Measurements from ENCODE around the gene GRK5.
"Not testable (repeated sequence)": the region's sequence is repeated elsewhere in the genome, so short reads cannot be mapped to it uniquely, and the experiment has no call there.

The GRK5 gene

DNA sequence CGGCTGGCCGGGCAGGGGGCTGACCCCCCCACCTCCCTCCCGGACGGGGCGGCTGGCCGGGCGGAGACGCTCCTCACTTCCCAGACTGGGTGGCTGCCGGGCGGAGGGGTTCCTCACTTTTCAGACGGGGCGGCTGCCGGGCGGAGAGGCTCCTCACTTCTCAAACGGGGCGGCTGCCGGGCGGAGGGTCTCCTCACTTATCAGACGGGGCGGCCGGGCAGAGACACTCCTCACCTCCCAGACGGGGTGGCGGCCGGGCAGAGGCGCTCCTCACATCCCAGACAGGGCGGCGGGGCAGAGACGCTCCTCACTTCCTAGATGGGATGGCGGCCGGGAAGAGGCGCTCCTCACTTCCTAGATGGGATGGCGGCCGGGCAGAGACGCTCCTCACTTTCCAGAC, 53.6 kb downstream of the GRK5 start:
- not testable (repeated sequence) for H2BK12ac ChIP-seq (ENCODE audit: low read length); H2AK5ac ChIP-seq (ENCODE audit: low read depth, low read length); H4K91ac ChIP-seq (ENCODE audit: low read depth, low read length, poor library complexity); H2AFZ ChIP-seq (ENCODE audit: low read length); H3K9ac ChIP-seq (ENCODE audit: low read depth, low read length, poor library complexity); H3K27ac ChIP-seq (replicated peaks; ENCODE audit: low read length); H3K79me1 ChIP-seq (ENCODE audit: low read depth, low read length); H3K4me2 ChIP-seq (ENCODE audit: insufficient read depth, low read length, poor library complexity, severe bottlenecking); H3K4me3 ChIP-seq (ENCODE audit: low read length in 2 of 2); H3K14ac ChIP-seq (ENCODE audit: low read length); DNase-seq (ENCODE audit: low spot score); H2BK15ac ChIP-seq (ENCODE audit: low read length); H3K18ac ChIP-seq (ENCODE audit: low read length); H3K27me3 ChIP-seq (ENCODE audit: control insufficient read depth in 3 of 3, insufficient read depth in 3 of 3, low read depth in 1 of 3, low read length in 3 of 3); H2BK5ac ChIP-seq (ENCODE audit: low read length); H3K4ac ChIP-seq (ENCODE audit: low read length); H3K36me3 ChIP-seq (replicated peaks in 1 of 2; ENCODE audit: control insufficient read depth in 2 of 2, insufficient read depth in 2 of 2, low read length in 2 of 2); H2BK120ac ChIP-seq (ENCODE audit: low read depth, low read length); H4K8ac ChIP-seq (ENCODE audit: low read depth, low read length); H3K23ac ChIP-seq (ENCODE audit: low read depth, low read length, poor library complexity); H3K4me1 ChIP-seq (ENCODE audit: control insufficient read depth in 2 of 2, insufficient read depth in 1 of 2, low read depth in 1 of 2, low read length in 2 of 2)
- no CpG with 5 or more reads among the region's 34 CpGs for WGBS, 2 donors (ENCODE audit: extremely low coverage in 2 of 2, insufficient read length in 2 of 2, insufficient replicate concordance in 1 of 2)
- peaks cover 6 to 12% of the 10 kb centered on the region in 2 donors for H3K9me3 ChIP-seq (replicated peaks in 1 of 2; ENCODE audit: control insufficient read depth in 2 of 2, insufficient read depth in 1 of 2, low read depth in 1 of 2, low read length in 2 of 2)

- Histone ChIP-seq H3K4me3 (ENCODE audit: low read length in 2 of 2) (no peak overlapping the region), H2BK15ac (ENCODE audit: low read length) (no peak overlapping the region), H3K9ac (ENCODE audit: low read depth, low read length, poor library complexity) (no peak overlapping the region), H4K8ac (ENCODE audit: low read depth, low read length) (no peak overlapping the region), H3K79me1 (ENCODE audit: low read depth, low read length) (no peaks in the 10 kb centered on the region), H4K91ac (ENCODE audit: low read depth, low read length, poor library complexity) (no peak overlapping the region), H2AK5ac (ENCODE audit: low read depth, low read length) (no peak overlapping the region), H3K18ac (ENCODE audit: low read length) (no peak overlapping the region), H2BK120ac (ENCODE audit: low read depth, low read length) (no peak overlapping the region), H3K27me3 (ENCODE audit: control insufficient read depth in 3 of 3, insufficient read depth in 3 of 3, low read depth in 1 of 3, low read length in 3 of 3) (no peaks in the 10 kb centered on the region), H3K4ac (ENCODE audit: low read length) (no peak overlapping the region), H2BK12ac (ENCODE audit: low read length) (no peak overlapping the region), H3K9me3 (replicated peaks in 1 of 2; ENCODE audit: control insufficient read depth in 2 of 2, insufficient read depth in 1 of 2, low read depth in 1 of 2, low read length in 2 of 2) (peaks cover 3 to 4% of the 10 kb centered on the region in 2 donors), H3K4me1 (ENCODE audit: control insufficient read depth in 2 of 2, insufficient read depth in 1 of 2, low read depth in 1 of 2, low read length in 2 of 2) (peaks cover 0 to 2% of the 10 kb centered on the region in 2 donors), H3K14ac (ENCODE audit: low read length) (no peak overlapping the region), H2AFZ (ENCODE audit: low read length) (no peak overlapping the region), H2BK5ac (ENCODE audit: low read length) (no peak overlapping the region), H3K27ac (replicated peaks; ENCODE audit: low read length) (no peak overlapping the region), H3K4me2 (ENCODE audit: insufficient read depth, low read length, poor library complexity, severe bottlenecking) (no peak overlapping the region), H3K23ac (ENCODE audit: low read depth, low read length, poor library complexity) (no peak overlapping the region), H3K36me3 (replicated peaks in 1 of 2; ENCODE audit: control insufficient read depth in 2 of 2, insufficient read depth in 2 of 2, low read length in 2 of 2) (no peaks in the 10 kb centered on the region)
- WGBS, 2 donors (ENCODE audit: extremely low coverage in 2 of 2, insufficient read length in 2 of 2, insufficient replicate concordance in 1 of 2) = no CpG with 5 or more reads among the region's 4 CpGs
- no peak for DNase-seq (ENCODE audit: low spot score)
Observed at GRCh38 chr10:119263951-119264617, 56.7 kb downstream of the GRK5 start.

DNA sequence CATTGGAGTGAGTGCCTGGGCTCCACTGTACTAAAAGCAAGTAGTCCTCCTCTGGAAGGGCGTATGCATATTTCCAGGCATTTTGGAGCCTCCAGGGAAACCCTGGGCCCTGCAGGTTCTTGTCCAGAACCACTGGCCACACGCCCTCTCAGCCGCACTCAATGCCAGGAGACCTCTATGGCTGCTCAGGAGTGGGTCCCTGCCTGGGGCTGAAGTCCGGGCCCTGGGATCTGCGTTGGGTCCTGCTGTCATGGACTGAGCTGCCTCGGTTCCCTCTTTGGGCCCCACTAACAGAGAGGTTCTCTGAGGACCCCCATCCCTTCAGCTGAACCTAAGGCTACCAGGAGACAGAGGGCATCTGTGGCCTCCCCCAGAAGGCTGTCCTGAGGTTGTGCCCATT, 58.3 kb downstream of the GRK5 start:
- Histone ChIP-seq H3K27ac (replicated peaks; ENCODE audit: low read length) (no peak overlapping the region), H3K79me1 (ENCODE audit: low read depth, low read length) (no peaks in the 10 kb centered on the region), H3K4me2 (ENCODE audit: insufficient read depth, low read length, poor library complexity, severe bottlenecking) (no peak overlapping the region), H2AFZ (ENCODE audit: low read length) (no peak overlapping the region), H3K4me3 (ENCODE audit: low read length in 2 of 2) (no peak overlapping the region), H2AK5ac (ENCODE audit: low read depth, low read length) (no peak overlapping the region), H3K14ac (ENCODE audit: low read length) (no peak overlapping the region), H3K4me1 (ENCODE audit: control insufficient read depth in 2 of 2, insufficient read depth in 1 of 2, low read depth in 1 of 2, low read length in 2 of 2) (peaks cover 2 to 4% of the 10 kb centered on the region in 2 donors), H3K9me3 (replicated peaks in 1 of 2; ENCODE audit: control insufficient read depth in 2 of 2, insufficient read depth in 1 of 2, low read depth in 1 of 2, low read length in 2 of 2) (peaks cover 1 to 4% of the 10 kb centered on the region in 2 donors), H3K4ac (ENCODE audit: low read length) (no peak overlapping the region), H4K8ac (ENCODE audit: low read depth, low read length) (no peak overlapping the region), H2BK15ac (ENCODE audit: low read length) (no peak overlapping the region), H3K36me3 (replicated peaks in 1 of 2; ENCODE audit: control insufficient read depth in 2 of 2, insufficient read depth in 2 of 2, low read length in 2 of 2) (no peaks in the 10 kb centered on the region), H3K27me3 (ENCODE audit: control insufficient read depth in 3 of 3, insufficient read depth in 3 of 3, low read depth in 1 of 3, low read length in 3 of 3) (no peaks in the 10 kb centered on the region), H3K18ac (ENCODE audit: low read length) (no peak overlapping the region), H3K23ac (ENCODE audit: low read depth, low read length, poor library complexity) (no peak overlapping the region), H2BK5ac (ENCODE audit: low read length) (no peak overlapping the region), H2BK120ac (ENCODE audit: low read depth, low read length) (no peak overlapping the region), H4K91ac (ENCODE audit: low read depth, low read length, poor library complexity) (no peak overlapping the region), H2BK12ac (ENCODE audit: low read length) (no peak overlapping the region), H3K9ac (ENCODE audit: low read depth, low read length, poor library complexity) (no peak overlapping the region)
- DNase-seq (ENCODE audit: low spot score) = no peak
- no CpG with 5 or more reads among the region's 6 CpGs for WGBS, 2 donors (ENCODE audit: extremely low coverage in 2 of 2, insufficient read length in 2 of 2, insufficient replicate concordance in 1 of 2)

- Histone ChIP-seq H3K23ac (ENCODE audit: low read depth, low read length, poor library complexity) (no peak overlapping the region), H2BK15ac (ENCODE audit: low read length) (no peak overlapping the region), H2BK12ac (ENCODE audit: low read length) (no peak overlapping the region), H4K91ac (ENCODE audit: low read depth, low read length, poor library complexity) (no peak overlapping the region), H2AK5ac (ENCODE audit: low read depth, low read length) (peak overlapping the region; percentile 47), H4K8ac (ENCODE audit: low read depth, low read length) (no peak overlapping the region), H3K79me1 (ENCODE audit: low read depth, low read length) (no peaks in the 10 kb centered on the region), H3K27ac (replicated peaks; ENCODE audit: low read length) (no peak overlapping the region), H3K9me3 (replicated peaks in 1 of 2; ENCODE audit: control insufficient read depth in 2 of 2, insufficient read depth in 1 of 2, low read depth in 1 of 2, low read length in 2 of 2) (no peaks in the 10 kb centered on the region), H3K18ac (ENCODE audit: low read length) (peak overlapping the region; percentile 36), H3K4me2 (ENCODE audit: insufficient read depth, low read length, poor library complexity, severe bottlenecking) (no peak overlapping the region), H2BK5ac (ENCODE audit: low read length) (peak overlapping the region; percentile 78), H3K4ac (ENCODE audit: low read length) (no peak overlapping the region), H3K4me3 (ENCODE audit: low read length in 2 of 2) (no peak overlapping the region), H3K36me3 (replicated peaks in 1 of 2; ENCODE audit: control insufficient read depth in 2 of 2, insufficient read depth in 2 of 2, low read length in 2 of 2) (no peaks in the 10 kb centered on the region), H3K9ac (ENCODE audit: low read depth, low read length, poor library complexity) (peak overlapping the region; percentile 44), H3K14ac (ENCODE audit: low read length) (peak overlapping the region; percentile 10), H3K4me1 (ENCODE audit: control insufficient read depth in 2 of 2, insufficient read depth in 1 of 2, low read depth in 1 of 2, low read length in 2 of 2) (peaks cover 5 to 6% of the 10 kb centered on the region in 2 donors), H2AFZ (ENCODE audit: low read length) (no peak overlapping the region), H2BK120ac (ENCODE audit: low read depth, low read length) (no peak overlapping the region), H3K27me3 (ENCODE audit: control insufficient read depth in 3 of 3, insufficient read depth in 3 of 3, low read depth in 1 of 3, low read length in 3 of 3) (no peaks in the 10 kb centered on the region)
- DNase-seq (ENCODE audit: low spot score) = no peak
- WGBS, 2 donors (ENCODE audit: extremely low coverage in 2 of 2, insufficient read length in 2 of 2, insufficient replicate concordance in 1 of 2) = no CpG with 5 or more reads among the region's 10 CpGs
Observed at GRCh38 chr10:119267384-119267783, 60.0 kb downstream of the GRK5 start.
